ENCODE results near the gene RHOC. TPM values are rescaled to one million over a fixed set of nuclear protein-coding genes. Genes with fewer than 3 reads are reported as not detected.
A peak's percentile ranks its signal among the peaks of the same experiment; 100 is the strongest.

RHOC gene
- total and polyA plus RNA-seq, 2 experiments from 2014 or later = 65.4 to 76.7 TPM

DNA sequence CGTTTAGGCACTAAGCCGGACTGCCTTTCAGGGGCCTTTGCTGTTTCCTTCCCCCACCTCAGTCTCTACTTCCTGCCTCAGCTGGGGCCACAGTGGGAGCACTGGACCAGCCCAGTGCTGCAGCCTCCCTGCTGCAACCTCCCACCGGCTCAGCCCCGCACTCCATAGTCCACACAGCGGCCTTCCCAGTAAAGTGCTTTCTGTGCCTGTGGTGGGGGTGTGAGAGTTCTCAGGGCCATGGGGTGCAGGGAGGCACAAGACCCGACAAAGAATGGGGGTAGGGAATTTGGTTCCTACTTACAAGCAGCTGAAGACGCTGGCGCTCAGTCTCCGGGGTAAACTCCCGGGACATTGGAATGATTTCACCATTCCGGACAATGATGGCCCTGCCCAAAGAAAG is 4.7 kb upstream of the RHOC start:
- Histone ChIP-seq H3K27me3 (ENCODE audit: insufficient read depth) (peaks cover 34% of the 10 kb centered on the region), H3K27ac (ENCODE audit: low read depth) (no peak overlapping the region), H3K4me1 (ENCODE audit: insufficient read depth) (peaks cover 35% of the 10 kb centered on the region), H3K79me2 (replicated peaks; ENCODE audit: insufficient read depth) (no peaks in the 10 kb centered on the region), H3K4me2 (peak overlapping the region; percentile 64; the same call in 1 of the 2 replicates), H3F3A (replicated peaks; ENCODE audit: low read depth) (peaks cover 7% of the 10 kb centered on the region), H2AFZ (no peak overlapping the region), H4K20me1 (replicated peaks; ENCODE audit: insufficient read depth) (no peaks in the 10 kb centered on the region; the same call in 1 of the 2 replicates), H3K36me3 (ENCODE audit: insufficient read depth) (no peaks in the 10 kb centered on the region; the same call in 1 of the 2 replicates), H3K4me3 (peak overlapping the region; percentile 23; the same call in 1 of the 2 replicates), H3K9me2 (ENCODE audit: insufficient read depth) (no peaks in the 10 kb centered on the region)
- Mint-ChIP-seq H3K27ac (no peak overlapping the region), H3K4me3 (no peak overlapping the region), H3K27me3 (ENCODE audit: insufficient read depth, low read depth, poor library complexity) (peaks cover 43% of the 10 kb centered on the region), H3K36me3 (ENCODE audit: low read depth) (peaks cover 12% of the 10 kb centered on the region; the same call in 2 of the 3 replicates), H3K9me3 (no peaks in the 10 kb centered on the region; the same call in 2 of the 3 replicates), H3K4me1 (peaks cover 49% of the 10 kb centered on the region)
- ATAC-seq = no peak
- no peak for DNase-seq (ENCODE audit: low spot score)
- no peak for TF ChIP-seq ZNF114 (CRISPR knock-in tag; IDR thresholded peaks at IDR 0.05)
- TF ChIP-seq ZNF331 (CRISPR knock-in tag; IDR thresholded peaks at IDR 0.05; ENCODE audit: low read depth) = no peak
- TF ChIP-seq, protein P1, sequence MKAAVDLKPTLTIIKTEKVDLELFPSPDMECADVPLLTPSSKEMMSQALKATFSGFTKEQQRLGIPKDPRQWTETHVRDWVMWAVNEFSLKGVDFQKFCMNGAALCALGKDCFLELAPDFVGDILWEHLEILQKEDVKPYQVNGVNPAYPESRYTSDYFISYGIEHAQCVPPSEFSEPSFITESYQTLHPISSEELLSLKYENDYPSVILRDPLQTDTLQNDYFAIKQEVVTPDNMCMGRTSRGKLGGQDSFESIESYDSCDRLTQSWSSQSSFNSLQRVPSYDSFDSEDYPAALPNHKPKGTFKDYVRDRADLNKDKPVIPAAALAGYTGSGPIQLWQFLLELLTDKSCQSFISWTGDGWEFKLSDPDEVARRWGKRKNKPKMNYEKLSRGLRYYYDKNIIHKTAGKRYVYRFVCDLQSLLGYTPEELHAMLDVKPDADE (IDR thresholded peaks at IDR 0.05) = no peak
- no peak for TF ChIP-seq EZH2phosphoT487 (IDR thresholded peaks at IDR 0.05; ENCODE audit: unreplicated experiment)
- TF ChIP-seq, protein P2, sequence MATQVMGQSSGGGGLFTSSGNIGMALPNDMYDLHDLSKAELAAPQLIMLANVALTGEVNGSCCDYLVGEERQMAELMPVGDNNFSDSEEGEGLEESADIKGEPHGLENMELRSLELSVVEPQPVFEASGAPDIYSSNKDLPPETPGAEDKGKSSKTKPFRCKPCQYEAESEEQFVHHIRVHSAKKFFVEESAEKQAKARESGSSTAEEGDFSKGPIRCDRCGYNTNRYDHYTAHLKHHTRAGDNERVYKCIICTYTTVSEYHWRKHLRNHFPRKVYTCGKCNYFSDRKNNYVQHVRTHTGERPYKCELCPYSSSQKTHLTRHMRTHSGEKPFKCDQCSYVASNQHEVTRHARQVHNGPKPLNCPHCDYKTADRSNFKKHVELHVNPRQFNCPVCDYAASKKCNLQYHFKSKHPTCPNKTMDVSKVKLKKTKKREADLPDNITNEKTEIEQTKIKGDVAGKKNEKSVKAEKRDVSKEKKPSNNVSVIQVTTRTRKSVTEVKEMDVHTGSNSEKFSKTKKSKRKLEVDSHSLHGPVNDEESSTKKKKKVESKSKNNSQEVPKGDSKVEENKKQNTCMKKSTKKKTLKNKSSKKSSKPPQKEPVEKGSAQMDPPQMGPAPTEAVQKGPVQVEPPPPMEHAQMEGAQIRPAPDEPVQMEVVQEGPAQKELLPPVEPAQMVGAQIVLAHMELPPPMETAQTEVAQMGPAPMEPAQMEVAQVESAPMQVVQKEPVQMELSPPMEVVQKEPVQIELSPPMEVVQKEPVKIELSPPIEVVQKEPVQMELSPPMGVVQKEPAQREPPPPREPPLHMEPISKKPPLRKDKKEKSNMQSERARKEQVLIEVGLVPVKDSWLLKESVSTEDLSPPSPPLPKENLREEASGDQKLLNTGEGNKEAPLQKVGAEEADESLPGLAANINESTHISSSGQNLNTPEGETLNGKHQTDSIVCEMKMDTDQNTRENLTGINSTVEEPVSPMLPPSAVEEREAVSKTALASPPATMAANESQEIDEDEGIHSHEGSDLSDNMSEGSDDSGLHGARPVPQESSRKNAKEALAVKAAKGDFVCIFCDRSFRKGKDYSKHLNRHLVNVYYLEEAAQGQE (IDR thresholded peaks at IDR 0.05; ENCODE audit: unreplicated experiment) = no peak
- TF ChIP-seq, protein P3, sequence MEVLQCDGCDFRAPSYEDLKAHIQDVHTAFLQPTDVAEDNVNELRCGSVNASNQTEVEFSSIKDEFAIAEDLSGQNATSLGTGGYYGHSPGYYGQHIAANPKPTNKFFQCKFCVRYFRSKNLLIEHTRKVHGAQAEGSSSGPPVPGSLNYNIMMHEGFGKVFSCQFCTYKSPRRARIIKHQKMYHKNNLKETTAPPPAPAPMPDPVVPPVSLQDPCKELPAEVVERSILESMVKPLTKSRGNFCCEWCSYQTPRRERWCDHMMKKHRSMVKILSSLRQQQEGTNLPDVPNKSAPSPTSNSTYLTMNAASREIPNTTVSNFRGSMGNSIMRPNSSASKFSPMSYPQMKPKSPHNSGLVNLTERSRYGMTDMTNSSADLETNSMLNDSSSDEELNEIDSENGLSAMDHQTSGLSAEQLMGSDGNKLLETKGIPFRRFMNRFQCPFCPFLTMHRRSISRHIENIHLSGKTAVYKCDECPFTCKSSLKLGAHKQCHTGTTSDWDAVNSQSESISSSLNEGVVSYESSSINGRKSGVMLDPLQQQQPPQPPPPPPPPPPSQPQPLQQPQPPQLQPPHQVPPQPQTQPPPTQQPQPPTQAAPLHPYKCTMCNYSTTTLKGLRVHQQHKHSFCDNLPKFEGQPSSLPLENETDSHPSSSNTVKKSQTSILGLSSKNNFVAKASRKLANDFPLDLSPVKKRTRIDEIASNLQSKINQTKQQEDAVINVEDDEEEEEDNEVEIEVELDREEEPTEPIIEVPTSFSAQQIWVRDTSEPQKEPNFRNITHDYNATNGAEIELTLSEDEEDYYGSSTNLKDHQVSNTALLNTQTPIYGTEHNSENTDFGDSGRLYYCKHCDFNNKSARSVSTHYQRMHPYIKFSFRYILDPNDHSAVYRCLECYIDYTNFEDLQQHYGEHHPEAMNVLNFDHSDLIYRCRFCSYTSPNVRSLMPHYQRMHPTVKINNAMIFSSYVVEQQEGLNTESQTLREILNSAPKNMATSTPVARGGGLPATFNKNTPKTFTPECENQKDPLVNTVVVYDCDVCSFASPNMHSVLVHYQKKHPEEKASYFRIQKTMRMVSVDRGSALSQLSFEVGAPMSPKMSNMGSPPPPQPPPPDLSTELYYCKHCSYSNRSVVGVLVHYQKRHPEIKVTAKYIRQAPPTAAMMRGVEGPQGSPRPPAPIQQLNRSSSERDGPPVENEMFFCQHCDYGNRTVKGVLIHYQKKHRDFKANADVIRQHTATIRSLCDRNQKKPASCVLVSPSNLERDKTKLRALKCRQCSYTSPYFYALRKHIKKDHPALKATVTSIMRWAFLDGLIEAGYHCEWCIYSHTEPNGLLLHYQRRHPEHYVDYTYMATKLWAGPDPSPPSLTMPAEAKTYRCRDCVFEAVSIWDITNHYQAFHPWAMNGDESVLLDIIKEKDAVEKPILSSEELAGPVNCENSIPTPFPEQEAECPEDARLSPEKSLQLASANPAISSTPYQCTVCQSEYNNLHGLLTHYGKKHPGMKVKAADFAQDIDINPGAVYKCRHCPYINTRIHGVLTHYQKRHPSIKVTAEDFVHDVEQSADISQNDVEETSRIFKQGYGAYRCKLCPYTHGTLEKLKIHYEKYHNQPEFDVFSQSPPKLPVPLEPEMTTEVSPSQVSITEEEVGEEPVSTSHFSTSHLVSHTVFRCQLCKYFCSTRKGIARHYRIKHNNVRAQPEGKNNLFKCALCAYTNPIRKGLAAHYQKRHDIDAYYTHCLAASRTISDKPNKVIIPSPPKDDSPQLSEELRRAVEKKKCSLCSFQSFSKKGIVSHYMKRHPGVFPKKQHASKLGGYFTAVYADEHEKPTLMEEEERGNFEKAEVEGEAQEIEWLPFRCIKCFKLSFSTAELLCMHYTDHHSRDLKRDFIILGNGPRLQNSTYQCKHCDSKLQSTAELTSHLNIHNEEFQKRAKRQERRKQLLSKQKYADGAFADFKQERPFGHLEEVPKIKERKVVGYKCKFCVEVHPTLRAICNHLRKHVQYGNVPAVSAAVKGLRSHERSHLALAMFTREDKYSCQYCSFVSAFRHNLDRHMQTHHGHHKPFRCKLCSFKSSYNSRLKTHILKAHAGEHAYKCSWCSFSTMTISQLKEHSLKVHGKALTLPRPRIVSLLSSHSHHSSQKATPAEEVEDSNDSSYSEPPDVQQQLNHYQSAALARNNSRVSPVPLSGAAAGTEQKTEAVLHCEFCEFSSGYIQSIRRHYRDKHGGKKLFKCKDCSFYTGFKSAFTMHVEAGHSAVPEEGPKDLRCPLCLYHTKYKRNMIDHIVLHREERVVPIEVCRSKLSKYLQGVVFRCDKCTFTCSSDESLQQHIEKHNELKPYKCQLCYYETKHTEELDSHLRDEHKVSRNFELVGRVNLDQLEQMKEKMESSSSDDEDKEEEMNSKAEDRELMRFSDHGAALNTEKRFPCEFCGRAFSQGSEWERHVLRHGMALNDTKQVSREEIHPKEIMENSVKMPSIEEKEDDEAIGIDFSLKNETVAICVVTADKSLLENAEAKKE (CRISPR knock-in tag; IDR thresholded peaks at IDR 0.05) = no peak
- no peak for TF ChIP-seq STAT1 (IDR thresholded peaks at IDR 0.05; ENCODE audit: unreplicated experiment)
- no peak for TF ChIP-seq CREB1 (CRISPR knock-in tag; IDR thresholded peaks at IDR 0.05; ENCODE audit: low read depth)
- no peak for TF ChIP-seq POLR2AphosphoS5 (IDR thresholded peaks at IDR 0.05; ENCODE audit: low read depth)
- no peak for TF ChIP-seq NANOG (IDR thresholded peaks at IDR 0.05; ENCODE audit: borderline replicate concordance)
- TF ChIP-seq CTCF (conservative IDR thresholded peaks at IDR 0.05; ENCODE audit: low read depth in 2 of 2) = no peak

All from GM23338 (cell line).